HG03196 (cell line): ENCODE data around the gene PAX3.

Source experiments
- ATAC-seq: cut with Tn5 transposase; IDR thresholded peaks from one replicate; pipeline ENCODE4 v1.9.1; 2021; ENCODE audit not compliant: unreplicated experiment

The PAX3 gene

GRCh38 chr2:222299906-222300725 lies 1.3 kb upstream of the PAX3 start:
- ATAC-seq = no peak

DNA sequence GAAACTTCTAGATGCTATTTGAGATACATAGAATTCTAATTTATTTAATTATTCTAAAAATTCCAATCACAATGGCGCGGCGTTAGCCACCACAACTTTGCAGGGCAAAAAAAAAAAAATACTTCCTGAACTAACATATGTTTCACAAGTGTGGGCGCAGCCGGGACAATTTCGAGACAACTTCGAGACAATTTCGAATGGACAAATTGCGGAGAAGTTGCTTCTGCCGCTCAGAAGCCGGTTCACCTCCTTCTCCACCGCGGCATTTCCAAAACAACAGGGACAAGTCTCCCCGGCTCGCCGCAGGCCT lies 842 bp downstream of the PAX3 start:
- ATAC-seq = no peak

- no peak for ATAC-seq
Observed at GRCh38 chr2:222297600-222297935, 1.2 kb downstream of the PAX3 start.

- ATAC-seq = no peak
Observed at GRCh38 chr2:222296911-222297599, 1.7 kb downstream of the PAX3 start.

GRCh38 chr2:222296311-222296741 lies 2.5 kb downstream of the PAX3 start:
- no peak for ATAC-seq

GRCh38 chr2:222295368-222296062 lies 3.3 kb downstream of the PAX3 start:
- no peak for ATAC-seq

- ATAC-seq = no peak
Observed at GRCh38 chr2:222294996-222295367, 3.8 kb downstream of the PAX3 start.

GRCh38 chr2:222293660-222294630 lies 4.9 kb downstream of the PAX3 start:
- no peak for ATAC-seq

DNA sequence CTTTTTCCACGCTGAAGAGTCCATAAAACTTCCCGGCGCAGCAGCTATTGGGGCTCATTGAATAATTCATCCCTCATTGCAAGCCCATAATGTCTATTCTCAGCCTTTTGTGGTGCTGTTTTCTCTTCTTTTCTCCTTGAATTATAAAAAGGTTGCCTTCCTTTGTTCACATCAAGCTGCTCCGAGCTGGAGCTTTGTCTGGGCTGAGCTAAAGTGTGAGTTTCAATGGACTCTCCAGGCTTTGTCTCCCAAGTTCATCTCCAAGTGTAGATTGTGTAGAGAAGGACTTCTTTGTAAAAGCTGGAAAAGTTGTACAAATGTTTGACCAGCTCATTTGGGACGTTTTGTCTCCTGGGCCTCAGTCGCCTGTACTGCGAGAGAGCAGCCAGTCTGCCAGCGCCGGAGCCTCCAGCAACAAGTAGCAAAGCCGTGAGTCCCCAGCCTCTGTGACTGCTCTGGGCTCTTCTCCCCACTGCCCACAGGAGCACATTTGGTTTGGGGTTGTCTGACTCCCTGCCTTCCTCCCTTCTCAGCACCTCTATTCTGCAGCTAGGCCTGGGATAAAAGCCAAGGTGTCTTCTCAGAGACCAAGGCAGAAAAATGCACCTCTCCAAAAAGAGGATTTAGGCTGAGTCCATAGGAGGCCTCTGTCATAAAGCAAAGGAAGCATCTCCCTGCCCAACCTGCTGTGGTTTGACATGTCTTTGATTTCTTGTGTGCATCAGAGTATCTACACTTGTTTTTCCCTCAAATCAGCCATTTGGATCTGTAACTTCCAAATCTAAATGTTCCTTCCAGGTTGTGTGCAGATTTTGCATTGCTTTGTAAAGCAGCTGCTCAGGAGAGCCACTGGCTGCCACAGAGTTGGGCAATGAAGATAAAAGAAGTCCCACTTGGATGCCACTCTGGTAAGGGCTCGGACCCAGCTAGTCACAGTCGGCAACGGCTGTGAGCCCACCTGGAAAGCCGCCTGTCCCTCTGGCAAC lies 6.4 kb downstream of the PAX3 start:
- ATAC-seq = no peak

DNA sequence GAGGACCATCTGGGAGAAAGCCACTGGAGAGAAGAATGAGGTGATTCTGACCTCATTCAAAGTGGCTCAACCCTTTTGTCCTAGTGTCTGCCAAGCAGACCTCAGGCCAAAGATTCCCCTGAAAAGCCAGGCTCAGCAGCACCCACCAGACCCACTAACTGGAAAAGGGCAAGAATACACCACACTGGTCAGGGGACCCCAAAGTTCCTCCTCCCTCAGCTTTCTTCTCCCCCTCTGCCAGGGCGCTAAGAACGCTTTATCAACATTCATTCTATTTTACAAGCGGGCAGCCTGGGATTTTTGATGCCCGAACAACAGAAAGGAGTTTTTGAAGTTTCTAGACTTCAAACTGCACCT lies 7.3 kb downstream of the PAX3 start:
- no peak for ATAC-seq

- no peak for ATAC-seq
Observed at GRCh38 chr2:222290736-222291484, 7.9 kb downstream of the PAX3 start.

DNA sequence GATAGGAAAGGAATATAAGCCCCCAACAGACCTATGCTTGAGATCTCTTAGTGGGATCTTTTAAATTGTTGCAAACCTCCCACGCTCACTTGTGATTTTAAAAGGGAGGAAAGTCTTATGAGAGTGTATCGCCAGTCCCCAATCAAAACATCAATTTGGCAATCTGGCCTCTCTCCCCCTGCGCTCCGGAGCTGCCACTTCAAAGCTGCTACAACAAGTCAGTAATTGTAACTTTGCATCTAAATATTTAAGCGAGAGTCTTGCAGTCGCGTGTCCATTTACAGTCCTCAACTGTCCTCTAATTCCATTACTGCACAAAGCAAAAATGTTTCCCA lies 8.4 kb downstream of the PAX3 start:
- ATAC-seq = no peak

GRCh38 chr2:222289278-222290160 lies 9.3 kb downstream of the PAX3 start:
- no peak for ATAC-seq

DNA sequence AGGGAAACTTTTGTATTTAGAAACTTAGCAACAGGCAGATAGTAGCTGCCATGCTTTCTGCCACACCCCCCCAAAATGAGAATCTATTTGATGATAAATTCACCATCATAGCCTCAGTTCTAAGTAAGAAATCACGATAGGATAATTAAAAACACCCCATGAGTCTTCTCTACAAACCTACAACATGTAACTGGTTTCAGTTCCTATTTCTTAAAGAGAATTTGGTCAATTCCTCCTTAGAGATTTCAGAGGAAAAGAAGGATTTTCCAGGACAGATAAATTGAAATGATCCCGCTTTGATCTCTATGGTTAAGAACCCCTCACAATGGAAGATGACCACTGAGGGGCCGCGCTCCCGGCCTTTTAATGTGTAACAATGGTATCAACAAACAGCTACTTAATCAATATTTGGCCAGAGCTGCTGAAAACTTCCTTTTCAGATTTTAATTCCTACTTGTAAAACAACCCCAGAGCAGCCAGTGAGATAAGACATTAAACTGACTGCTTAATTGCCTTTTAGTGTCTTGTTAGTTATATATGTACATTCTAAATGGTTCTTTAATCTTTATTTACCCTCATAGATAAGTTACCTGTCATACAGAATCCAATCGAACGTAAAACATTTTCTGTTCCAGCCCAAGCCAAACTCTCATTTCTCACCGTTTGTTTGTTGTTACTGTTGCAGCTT lies 10.1 kb downstream of the PAX3 start:
- ATAC-seq = no peak

DNA sequence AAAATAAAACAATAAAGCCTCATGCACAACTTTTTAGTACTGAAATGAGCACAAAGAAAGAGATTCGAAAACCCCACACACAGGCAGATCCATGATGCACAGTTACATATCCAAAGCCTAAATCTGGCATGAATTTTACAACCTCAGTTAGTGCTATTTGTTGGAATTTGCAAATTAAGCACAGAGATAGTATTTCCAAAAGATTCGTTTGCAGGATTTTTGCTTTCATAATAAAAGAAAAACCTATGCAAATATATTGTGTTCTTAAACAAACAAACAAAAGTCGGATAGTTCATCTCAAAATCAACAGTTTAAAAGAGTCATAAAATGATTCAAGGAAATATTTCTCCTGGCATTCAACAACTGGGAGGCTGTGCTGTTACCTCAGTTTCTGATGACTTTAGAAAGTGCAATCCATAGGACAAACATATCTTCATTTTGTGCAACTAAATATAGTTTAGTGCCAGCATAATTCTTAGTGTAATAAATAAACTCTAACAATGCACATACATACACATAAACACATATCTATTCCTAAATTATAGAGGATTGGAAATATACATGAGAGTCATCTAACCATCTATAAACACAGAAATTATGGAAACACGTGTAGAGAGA lies 10.8 kb downstream of the PAX3 start:
- ATAC-seq = no peak

GRCh38 chr2:222284466-222284865 lies 14.3 kb downstream of the PAX3 start:
- no peak for ATAC-seq

- ATAC-seq = no peak
Observed at GRCh38 chr2:222283634-222284033, 15.2 kb downstream of the PAX3 start.
